HG03558 (cell line): ENCODE measurements around the gene PLEKHM2.

ENCODE experiments used
- ATAC-seq: cut with Tn5 transposase; IDR thresholded peaks from one replicate; pipeline ENCODE4 v1.9.1; 2021; ENCODE audit warnings: moderate number of reproducible peaks; ENCODE audit not compliant: unreplicated experiment; ENCODE audit errors: extremely low read depth

PLEKHM2 gene

GRCh38 chr1:15736892-15737261, 52.8 kb downstream of the PLEKHM2 start:
- ATAC-seq, result no peak

GRCh38 chr1:15737324-15738319, 53.5 kb downstream of the PLEKHM2 start:
- no peak for ATAC-seq

GRCh38 chr1:15738416-15739113, 54.4 kb downstream of the PLEKHM2 start:
- no peak for ATAC-seq

GRCh38 chr1:15739259-15739658, 55.1 kb downstream of the PLEKHM2 start:
- ATAC-seq, result no peak

GRCh38 chr1:15739745-15740144, 55.6 kb downstream of the PLEKHM2 start:
- ATAC-seq, result no peak

- no peak for ATAC-seq
Measured at GRCh38 chr1:15740924-15741850, 57.1 kb downstream of the PLEKHM2 start.

- no peak for ATAC-seq
Measured at GRCh38 chr1:15742339-15742801, 58.2 kb downstream of the PLEKHM2 start, which contains the start of gene TMEM82. Gene TMEM82, plus strand, starts transcription at chr1:15742499. Its CDS starts 61 bp downstream, at chr1:15742560.

GRCh38 chr1:15744122-15744679, 60.1 kb downstream of the PLEKHM2 start:
- no peak for ATAC-seq

- ATAC-seq, result no peak
Measured at GRCh38 chr1:15747378-15747777, 63.3 kb downstream of the PLEKHM2 start.

GRCh38 chr1:15748264-15748663, 64.1 kb downstream of the PLEKHM2 start:
- no peak for ATAC-seq

GRCh38 chr1:15748690-15749398, 64.7 kb downstream of the PLEKHM2 start:
- ATAC-seq, result no peak

- ATAC-seq, result no peak
Measured at GRCh38 chr1:15749399-15750291, 65.5 kb downstream of the PLEKHM2 start.

- ATAC-seq, result no peak
Measured at GRCh38 chr1:15750924-15751323, 66.8 kb downstream of the PLEKHM2 start.

GRCh38 chr1:15751717-15752116, 67.6 kb downstream of the PLEKHM2 start:
- no peak for ATAC-seq

GRCh38 chr1:15753776-15754175, 69.7 kb downstream of the PLEKHM2 start:
- ATAC-seq, result no peak

- no peak for ATAC-seq
Measured at GRCh38 chr1:15755021-15755645, 71.0 kb downstream of the PLEKHM2 start.

GRCh38 chr1:15755646-15756040, 71.5 kb downstream of the PLEKHM2 start:
- no peak for ATAC-seq
